Measurements from ENCODE around the gene ZNF14. TPM values are rescaled to one million over a fixed set of nuclear protein-coding genes. Genes with fewer than 3 reads are reported as not detected.

Gene ZNF14
- total and polyA plus RNA-seq, 2 experiments from 2014 or later, result 4.6 to 10.2 TPM

DNA sequence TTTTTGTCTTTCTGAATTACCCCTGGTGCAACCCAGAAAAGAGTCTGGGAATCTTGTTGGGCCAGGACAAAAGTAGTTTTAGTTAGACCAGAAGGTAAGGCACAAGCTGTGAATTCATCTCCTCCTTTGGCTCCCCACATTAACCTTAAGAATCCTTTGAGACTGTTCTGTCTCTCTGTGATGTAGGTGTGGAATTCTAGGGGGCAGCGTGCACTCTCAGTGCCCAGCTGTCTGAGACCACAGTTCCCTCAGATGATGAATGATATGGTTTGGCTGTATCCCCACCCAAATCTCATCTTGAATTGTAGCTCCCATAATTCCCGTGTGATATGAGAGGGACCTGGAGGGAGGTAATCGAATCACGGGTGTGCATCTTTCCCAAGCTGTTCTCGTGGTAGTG lies 44.8 kb upstream of the ZNF14 start:
- TF ChIP-seq EZH2phosphoT487 (IDR thresholded peaks at IDR 0.05; ENCODE audit: unreplicated experiment) (no peak), JUNB (IDR thresholded peaks at IDR 0.05; ENCODE audit: unreplicated experiment) (no peak), POLR2AphosphoS5 (IDR thresholded peaks at IDR 0.05; ENCODE audit: low read depth) (no peak), STAT1 (IDR thresholded peaks at IDR 0.05; ENCODE audit: unreplicated experiment) (no peak), ZNF114 (CRISPR knock-in tag; IDR thresholded peaks at IDR 0.05) (no peak)
- TF ChIP-seq, protein P1, sequence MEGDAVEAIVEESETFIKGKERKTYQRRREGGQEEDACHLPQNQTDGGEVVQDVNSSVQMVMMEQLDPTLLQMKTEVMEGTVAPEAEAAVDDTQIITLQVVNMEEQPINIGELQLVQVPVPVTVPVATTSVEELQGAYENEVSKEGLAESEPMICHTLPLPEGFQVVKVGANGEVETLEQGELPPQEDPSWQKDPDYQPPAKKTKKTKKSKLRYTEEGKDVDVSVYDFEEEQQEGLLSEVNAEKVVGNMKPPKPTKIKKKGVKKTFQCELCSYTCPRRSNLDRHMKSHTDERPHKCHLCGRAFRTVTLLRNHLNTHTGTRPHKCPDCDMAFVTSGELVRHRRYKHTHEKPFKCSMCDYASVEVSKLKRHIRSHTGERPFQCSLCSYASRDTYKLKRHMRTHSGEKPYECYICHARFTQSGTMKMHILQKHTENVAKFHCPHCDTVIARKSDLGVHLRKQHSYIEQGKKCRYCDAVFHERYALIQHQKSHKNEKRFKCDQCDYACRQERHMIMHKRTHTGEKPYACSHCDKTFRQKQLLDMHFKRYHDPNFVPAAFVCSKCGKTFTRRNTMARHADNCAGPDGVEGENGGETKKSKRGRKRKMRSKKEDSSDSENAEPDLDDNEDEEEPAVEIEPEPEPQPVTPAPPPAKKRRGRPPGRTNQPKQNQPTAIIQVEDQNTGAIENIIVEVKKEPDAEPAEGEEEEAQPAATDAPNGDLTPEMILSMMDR (conservative IDR thresholded peaks at IDR 0.05; ENCODE audit: low read depth in 2 of 2), result peak in 1 of 2 experiments; percentile 35; a peak in 3 of 4 replicates
- Histone ChIP-seq H3K79me2 (replicated peaks; ENCODE audit: insufficient read depth) (peaks cover 31% of the 10 kb centered on the region; the same call in 1 of the 2 replicates), H3K4me1 (ENCODE audit: insufficient read depth) (peaks cover 15% of the 10 kb centered on the region), H4K20me1 (replicated peaks; ENCODE audit: insufficient read depth) (no peaks in the 10 kb centered on the region), H3K27ac (ENCODE audit: low read depth) (no peak overlapping the region), H2AFZ (no peak overlapping the region), H3K4me3 (peak overlapping the region; percentile 75), H3F3A (replicated peaks; ENCODE audit: low read depth) (no peaks in the 10 kb centered on the region), H3K36me3 (ENCODE audit: insufficient read depth) (no peaks in the 10 kb centered on the region), H3K27me3 (ENCODE audit: insufficient read depth) (no peaks in the 10 kb centered on the region), H3K9me2 (ENCODE audit: insufficient read depth) (no peaks in the 10 kb centered on the region), H3K4me2 (peak overlapping the region; percentile 94)
- Mint-ChIP-seq H3K27me3 (ENCODE audit: insufficient read depth, low read depth, poor library complexity) (peaks cover 7% of the 10 kb centered on the region), H3K4me3 (peak overlapping the region; percentile 99), H3K4me1 (peaks cover 11% of the 10 kb centered on the region), H3K9me3 (no peaks in the 10 kb centered on the region), H3K36me3 (ENCODE audit: low read depth) (peaks cover 13% of the 10 kb centered on the region), H3K27ac (no peak overlapping the region)
- DNase-seq (ENCODE audit: low spot score) (no peak), ATAC-seq (no peak)

DNA sequence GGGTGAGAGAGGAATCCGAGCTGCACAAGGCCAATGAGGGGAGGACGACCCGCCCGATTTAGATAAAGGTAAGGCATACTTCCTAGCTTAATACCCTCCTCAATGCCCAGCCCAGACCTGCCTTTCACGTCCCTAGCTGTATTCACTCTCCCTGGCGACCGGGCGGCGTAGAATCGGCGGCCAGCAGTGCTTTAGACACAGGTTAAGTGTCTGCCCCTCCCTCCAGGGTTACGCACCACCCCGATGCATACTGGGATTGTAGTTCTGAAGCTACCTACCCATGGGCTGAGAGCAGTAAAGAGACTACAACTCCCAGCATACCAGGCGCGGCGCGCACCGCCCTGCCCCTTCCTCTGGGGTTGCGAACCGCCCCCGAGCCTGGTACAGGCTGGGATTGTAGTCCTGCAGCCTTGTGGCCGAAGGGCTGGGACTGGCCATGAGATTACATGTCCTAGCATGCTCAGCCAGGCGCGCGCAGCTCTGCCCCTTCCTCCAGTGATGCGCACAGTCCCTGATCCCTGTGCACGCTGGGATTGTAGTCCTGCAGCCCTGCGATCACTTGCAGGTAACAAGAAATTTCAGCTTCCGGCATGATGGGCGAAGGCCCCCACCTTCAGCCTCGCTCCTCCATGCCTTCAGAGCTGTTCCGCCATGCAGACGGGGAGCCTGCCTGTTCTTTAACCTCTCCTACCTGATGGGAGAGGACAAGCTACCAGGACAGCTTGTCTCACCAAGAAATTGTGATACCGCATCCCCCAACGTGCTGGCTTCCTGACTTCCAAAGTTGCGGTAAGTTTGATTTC lies 43.5 kb upstream of the ZNF14 start:
- H3K4me3 ChIP-seq, result peak overlapping the region; percentile 75
- no peaks in the 10 kb centered on the region for H3F3A ChIP-seq (replicated peaks; ENCODE audit: low read depth)
- peak overlapping the region; percentile 46; the same call in 1 of the 2 replicates for H3K27ac ChIP-seq (ENCODE audit: low read depth)
- peak overlapping the region; percentile 94 for H3K4me2 ChIP-seq
- peaks cover 31% of the 10 kb centered on the region; the same call in 1 of the 2 replicates for H3K79me2 ChIP-seq (replicated peaks; ENCODE audit: insufficient read depth)
- Mint-ChIP-seq H3K27ac (peak overlapping the region; percentile 97), H3K4me3 (peak overlapping the region; percentile 99), H3K9me3 (no peaks in the 10 kb centered on the region; the same call in 2 of the 3 replicates), H3K27me3 (ENCODE audit: insufficient read depth, low read depth, poor library complexity) (peaks cover 7% of the 10 kb centered on the region), H3K36me3 (ENCODE audit: low read depth) (peaks cover 13% of the 10 kb centered on the region), H3K4me1 (peaks cover 11% of the 10 kb centered on the region)
- peak overlapping the region; percentile 94 for H2AFZ ChIP-seq
- peak; percentile 98 for DNase-seq (ENCODE audit: low spot score)
- no peaks in the 10 kb centered on the region for H3K9me2 ChIP-seq (ENCODE audit: insufficient read depth)
- TF ChIP-seq POLR2AphosphoS5 (IDR thresholded peaks at IDR 0.05; ENCODE audit: low read depth), result peak; percentile 77
- TF ChIP-seq, protein P2, sequence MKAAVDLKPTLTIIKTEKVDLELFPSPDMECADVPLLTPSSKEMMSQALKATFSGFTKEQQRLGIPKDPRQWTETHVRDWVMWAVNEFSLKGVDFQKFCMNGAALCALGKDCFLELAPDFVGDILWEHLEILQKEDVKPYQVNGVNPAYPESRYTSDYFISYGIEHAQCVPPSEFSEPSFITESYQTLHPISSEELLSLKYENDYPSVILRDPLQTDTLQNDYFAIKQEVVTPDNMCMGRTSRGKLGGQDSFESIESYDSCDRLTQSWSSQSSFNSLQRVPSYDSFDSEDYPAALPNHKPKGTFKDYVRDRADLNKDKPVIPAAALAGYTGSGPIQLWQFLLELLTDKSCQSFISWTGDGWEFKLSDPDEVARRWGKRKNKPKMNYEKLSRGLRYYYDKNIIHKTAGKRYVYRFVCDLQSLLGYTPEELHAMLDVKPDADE (IDR thresholded peaks at IDR 0.05), result peak; percentile 100
- TF ChIP-seq, protein P3, sequence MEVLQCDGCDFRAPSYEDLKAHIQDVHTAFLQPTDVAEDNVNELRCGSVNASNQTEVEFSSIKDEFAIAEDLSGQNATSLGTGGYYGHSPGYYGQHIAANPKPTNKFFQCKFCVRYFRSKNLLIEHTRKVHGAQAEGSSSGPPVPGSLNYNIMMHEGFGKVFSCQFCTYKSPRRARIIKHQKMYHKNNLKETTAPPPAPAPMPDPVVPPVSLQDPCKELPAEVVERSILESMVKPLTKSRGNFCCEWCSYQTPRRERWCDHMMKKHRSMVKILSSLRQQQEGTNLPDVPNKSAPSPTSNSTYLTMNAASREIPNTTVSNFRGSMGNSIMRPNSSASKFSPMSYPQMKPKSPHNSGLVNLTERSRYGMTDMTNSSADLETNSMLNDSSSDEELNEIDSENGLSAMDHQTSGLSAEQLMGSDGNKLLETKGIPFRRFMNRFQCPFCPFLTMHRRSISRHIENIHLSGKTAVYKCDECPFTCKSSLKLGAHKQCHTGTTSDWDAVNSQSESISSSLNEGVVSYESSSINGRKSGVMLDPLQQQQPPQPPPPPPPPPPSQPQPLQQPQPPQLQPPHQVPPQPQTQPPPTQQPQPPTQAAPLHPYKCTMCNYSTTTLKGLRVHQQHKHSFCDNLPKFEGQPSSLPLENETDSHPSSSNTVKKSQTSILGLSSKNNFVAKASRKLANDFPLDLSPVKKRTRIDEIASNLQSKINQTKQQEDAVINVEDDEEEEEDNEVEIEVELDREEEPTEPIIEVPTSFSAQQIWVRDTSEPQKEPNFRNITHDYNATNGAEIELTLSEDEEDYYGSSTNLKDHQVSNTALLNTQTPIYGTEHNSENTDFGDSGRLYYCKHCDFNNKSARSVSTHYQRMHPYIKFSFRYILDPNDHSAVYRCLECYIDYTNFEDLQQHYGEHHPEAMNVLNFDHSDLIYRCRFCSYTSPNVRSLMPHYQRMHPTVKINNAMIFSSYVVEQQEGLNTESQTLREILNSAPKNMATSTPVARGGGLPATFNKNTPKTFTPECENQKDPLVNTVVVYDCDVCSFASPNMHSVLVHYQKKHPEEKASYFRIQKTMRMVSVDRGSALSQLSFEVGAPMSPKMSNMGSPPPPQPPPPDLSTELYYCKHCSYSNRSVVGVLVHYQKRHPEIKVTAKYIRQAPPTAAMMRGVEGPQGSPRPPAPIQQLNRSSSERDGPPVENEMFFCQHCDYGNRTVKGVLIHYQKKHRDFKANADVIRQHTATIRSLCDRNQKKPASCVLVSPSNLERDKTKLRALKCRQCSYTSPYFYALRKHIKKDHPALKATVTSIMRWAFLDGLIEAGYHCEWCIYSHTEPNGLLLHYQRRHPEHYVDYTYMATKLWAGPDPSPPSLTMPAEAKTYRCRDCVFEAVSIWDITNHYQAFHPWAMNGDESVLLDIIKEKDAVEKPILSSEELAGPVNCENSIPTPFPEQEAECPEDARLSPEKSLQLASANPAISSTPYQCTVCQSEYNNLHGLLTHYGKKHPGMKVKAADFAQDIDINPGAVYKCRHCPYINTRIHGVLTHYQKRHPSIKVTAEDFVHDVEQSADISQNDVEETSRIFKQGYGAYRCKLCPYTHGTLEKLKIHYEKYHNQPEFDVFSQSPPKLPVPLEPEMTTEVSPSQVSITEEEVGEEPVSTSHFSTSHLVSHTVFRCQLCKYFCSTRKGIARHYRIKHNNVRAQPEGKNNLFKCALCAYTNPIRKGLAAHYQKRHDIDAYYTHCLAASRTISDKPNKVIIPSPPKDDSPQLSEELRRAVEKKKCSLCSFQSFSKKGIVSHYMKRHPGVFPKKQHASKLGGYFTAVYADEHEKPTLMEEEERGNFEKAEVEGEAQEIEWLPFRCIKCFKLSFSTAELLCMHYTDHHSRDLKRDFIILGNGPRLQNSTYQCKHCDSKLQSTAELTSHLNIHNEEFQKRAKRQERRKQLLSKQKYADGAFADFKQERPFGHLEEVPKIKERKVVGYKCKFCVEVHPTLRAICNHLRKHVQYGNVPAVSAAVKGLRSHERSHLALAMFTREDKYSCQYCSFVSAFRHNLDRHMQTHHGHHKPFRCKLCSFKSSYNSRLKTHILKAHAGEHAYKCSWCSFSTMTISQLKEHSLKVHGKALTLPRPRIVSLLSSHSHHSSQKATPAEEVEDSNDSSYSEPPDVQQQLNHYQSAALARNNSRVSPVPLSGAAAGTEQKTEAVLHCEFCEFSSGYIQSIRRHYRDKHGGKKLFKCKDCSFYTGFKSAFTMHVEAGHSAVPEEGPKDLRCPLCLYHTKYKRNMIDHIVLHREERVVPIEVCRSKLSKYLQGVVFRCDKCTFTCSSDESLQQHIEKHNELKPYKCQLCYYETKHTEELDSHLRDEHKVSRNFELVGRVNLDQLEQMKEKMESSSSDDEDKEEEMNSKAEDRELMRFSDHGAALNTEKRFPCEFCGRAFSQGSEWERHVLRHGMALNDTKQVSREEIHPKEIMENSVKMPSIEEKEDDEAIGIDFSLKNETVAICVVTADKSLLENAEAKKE (CRISPR knock-in tag; IDR thresholded peaks at IDR 0.05), result no peak
- no peak for TF ChIP-seq STAT1 (IDR thresholded peaks at IDR 0.05; ENCODE audit: unreplicated experiment)
- no peak for TF ChIP-seq ZNF114 (CRISPR knock-in tag; IDR thresholded peaks at IDR 0.05)
- TF ChIP-seq EZH2 (IDR thresholded peaks at IDR 0.05; ENCODE audit: low read depth, unreplicated experiment), result no peak
- peak; percentile 86 for TF ChIP-seq CREB1 (CRISPR knock-in tag; IDR thresholded peaks at IDR 0.05; ENCODE audit: low read depth)
- no peaks in the 10 kb centered on the region for H3K27me3 ChIP-seq (ENCODE audit: insufficient read depth)
- ATAC-seq, result peak; percentile 97
- H4K20me1 ChIP-seq (replicated peaks; ENCODE audit: insufficient read depth), result no peaks in the 10 kb centered on the region
- no peaks in the 10 kb centered on the region for H3K36me3 ChIP-seq (ENCODE audit: insufficient read depth)
- H3K4me1 ChIP-seq (ENCODE audit: insufficient read depth), result peaks cover 15% of the 10 kb centered on the region

All from GM23338 (cell line).